Measurements from ENCODE around the gene PHLPP2. TPM values are rescaled to one million over a fixed set of nuclear protein-coding genes. Genes with fewer than 3 reads are reported as not detected.
"Not testable (repeated sequence)": the region's sequence is repeated elsewhere in the genome, so short reads cannot be mapped to it uniquely, and the experiment has no call there.

PHLPP2 gene
- total RNA-seq, 2 donors from 2014 or later = 5.0 to 21.2 TPM

GRCh38 chr16:71625113-71625850 is 99.2 kb downstream of the PHLPP2 start:
- H3K4me1 ChIP-seq (replicated peaks) = no peaks in the 10 kb centered on the region
- no peaks in the 10 kb centered on the region for H3K9me3 ChIP-seq
- H3K4me3 ChIP-seq = peak overlapping the region in 1 of 2 donors; percentile 68
- intact Hi-C loops (cut with DNase I) = no loop called here
- 85% methylated on average over 7 of the region's 7 CpGs for WGBS
- no peak for DNase-seq (ENCODE audit: low spot score)
- no peak overlapping the region for H3K27ac ChIP-seq
- H3K27me3 ChIP-seq (replicated peaks; ENCODE audit: insufficient read depth) = no peaks in the 10 kb centered on the region
- no peak for TF ChIP-seq POLR2A (IDR thresholded peaks at IDR 0.05)
- no peak for TF ChIP-seq CTCF (IDR thresholded peaks at IDR 0.05)
- TF ChIP-seq POLR2AphosphoS5 (IDR thresholded peaks at IDR 0.05) = no peak
- no peaks in the 10 kb centered on the region for H3K36me3 ChIP-seq

GRCh38 chr16:71623597-71623996 is 100.9 kb downstream of the PHLPP2 start:
- no peaks in the 10 kb centered on the region for H3K4me1 ChIP-seq (replicated peaks)
- no peak overlapping the region for H3K27ac ChIP-seq
- no peak overlapping the region for H3K4me3 ChIP-seq
- H3K9me3 ChIP-seq = no peaks in the 10 kb centered on the region
- intact Hi-C loops (cut with DNase I) = no loop called here
- no peaks in the 10 kb centered on the region for H3K27me3 ChIP-seq (replicated peaks; ENCODE audit: insufficient read depth)
- WGBS = 68% methylated on average over 3 of the region's 3 CpGs
- TF ChIP-seq POLR2A (IDR thresholded peaks at IDR 0.05) (no peak), CTCF (IDR thresholded peaks at IDR 0.05) (no peak), POLR2AphosphoS5 (IDR thresholded peaks at IDR 0.05) (no peak)
- DNase-seq (ENCODE audit: low spot score) = no peak
- H3K36me3 ChIP-seq = no peaks in the 10 kb centered on the region

GRCh38 chr16:71622088-71622487 is 102.4 kb downstream of the PHLPP2 start:
- Histone ChIP-seq H3K4me1 (replicated peaks) (no peaks in the 10 kb centered on the region), H3K27ac (no peak overlapping the region), H3K36me3 (no peaks in the 10 kb centered on the region), H3K9me3 (no peaks in the 10 kb centered on the region), H3K27me3 (replicated peaks; ENCODE audit: insufficient read depth) (no peaks in the 10 kb centered on the region), H3K4me3 (no peak overlapping the region)
- no peak for DNase-seq (ENCODE audit: low spot score)
- TF ChIP-seq CTCF (IDR thresholded peaks at IDR 0.05) = no peak
- no peak for TF ChIP-seq POLR2A (IDR thresholded peaks at IDR 0.05)
- no peak for TF ChIP-seq POLR2AphosphoS5 (IDR thresholded peaks at IDR 0.05)
- intact Hi-C loops (cut with DNase I) = no loop called here

- H3K4me1 ChIP-seq (replicated peaks) = no peaks in the 10 kb centered on the region
- intact Hi-C loops (cut with DNase I) = no loop called here
- no peaks in the 10 kb centered on the region for H3K27me3 ChIP-seq (replicated peaks; ENCODE audit: insufficient read depth)
- H3K9me3 ChIP-seq = no peaks in the 10 kb centered on the region
- no peak overlapping the region for H3K4me3 ChIP-seq
- H3K36me3 ChIP-seq = no peaks in the 10 kb centered on the region
- TF ChIP-seq POLR2A (IDR thresholded peaks at IDR 0.05) (no peak), POLR2AphosphoS5 (IDR thresholded peaks at IDR 0.05) (no peak), CTCF (IDR thresholded peaks at IDR 0.05) (no peak)
- WGBS = 78% methylated on average over 4 of the region's 4 CpGs
- DNase-seq (ENCODE audit: low spot score) = no peak
- no peak overlapping the region for H3K27ac ChIP-seq
Observed at GRCh38 chr16:71618429-71618828, 106.1 kb downstream of the PHLPP2 start.

- intact Hi-C loops (cut with DNase I); H3K27me3 ChIP-seq (replicated peaks; ENCODE audit: insufficient read depth): not testable (repeated sequence)
Observed at GRCh38 chr16:71614956-71615355, 109.5 kb downstream of the PHLPP2 start.

More at GRCh38 chr16:71614956-71615355, 109.5 kb downstream of the PHLPP2 start:
- H3K4me3 ChIP-seq; H3K36me3 ChIP-seq; H3K9me3 ChIP-seq; DNase-seq (ENCODE audit: low spot score); H3K4me1 ChIP-seq (replicated peaks); H3K27ac ChIP-seq: not testable (repeated sequence)
- WGBS = 81% methylated on average over 8 of the region's 8 CpGs
